Stimulated activated CD4-positive, alpha-beta T cell treated with anti-CD3 and anti-CD28 coated beads, Interleukin-12 subunit alpha, Interleukin-12 subunit beta, amount 100 ng/mL, for 24 hours (primary cell): ENCODE data around the gene MAP4K4.
"Not testable (repeated sequence)": the region's sequence is repeated elsewhere in the genome, so short reads cannot be mapped to it uniquely, and the experiment has no call there.

Experiments used
- DNase-seq, 2 experiments: peaks; one replicate each; pipeline ENCODE4 v3.0.0-alpha.2; 2020; ENCODE audit warnings: low read depth in 2 of 2

The MAP4K4 gene

DNA sequence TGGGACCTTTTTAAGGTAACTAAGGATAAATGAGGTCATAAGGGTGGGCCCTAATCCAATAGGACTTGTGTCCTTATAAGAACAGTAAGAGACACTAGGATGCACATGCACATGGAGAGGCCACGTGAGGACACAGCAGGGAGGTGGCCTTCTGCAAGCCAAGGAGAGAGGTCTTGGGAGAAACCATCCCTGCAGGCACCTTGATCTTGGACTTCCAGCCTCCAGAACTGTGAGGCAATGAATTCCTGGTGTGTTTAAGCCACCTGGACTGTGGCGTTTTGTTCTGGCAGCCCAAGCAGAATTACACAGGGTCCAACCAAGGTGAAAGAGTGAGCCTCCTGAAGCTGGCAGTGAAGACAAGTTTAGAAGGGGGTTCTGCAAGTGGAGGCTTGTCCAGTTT, 204.7 kb downstream of the MAP4K4 start:
- no peak for DNase-seq

DNA sequence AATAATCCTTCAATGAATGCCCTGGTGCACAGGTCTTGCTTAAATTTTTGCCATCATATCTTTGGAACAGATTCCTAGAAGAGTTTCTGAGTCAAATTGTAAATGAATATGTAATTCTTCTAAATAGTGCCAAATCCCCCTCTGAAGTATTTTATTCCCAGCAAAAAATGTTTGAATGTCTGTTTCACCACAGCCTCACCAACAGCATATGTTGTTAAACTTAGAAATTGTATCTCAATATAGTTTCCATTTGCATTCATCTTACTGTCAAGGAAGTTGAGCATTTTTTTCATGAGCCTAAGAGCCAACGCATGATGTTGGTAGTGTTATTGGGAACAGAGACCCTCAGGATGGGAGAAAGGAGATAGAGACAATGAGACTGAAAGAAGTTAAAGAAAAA, 207.4 kb downstream of the MAP4K4 start:
- no peak for DNase-seq

DNA sequence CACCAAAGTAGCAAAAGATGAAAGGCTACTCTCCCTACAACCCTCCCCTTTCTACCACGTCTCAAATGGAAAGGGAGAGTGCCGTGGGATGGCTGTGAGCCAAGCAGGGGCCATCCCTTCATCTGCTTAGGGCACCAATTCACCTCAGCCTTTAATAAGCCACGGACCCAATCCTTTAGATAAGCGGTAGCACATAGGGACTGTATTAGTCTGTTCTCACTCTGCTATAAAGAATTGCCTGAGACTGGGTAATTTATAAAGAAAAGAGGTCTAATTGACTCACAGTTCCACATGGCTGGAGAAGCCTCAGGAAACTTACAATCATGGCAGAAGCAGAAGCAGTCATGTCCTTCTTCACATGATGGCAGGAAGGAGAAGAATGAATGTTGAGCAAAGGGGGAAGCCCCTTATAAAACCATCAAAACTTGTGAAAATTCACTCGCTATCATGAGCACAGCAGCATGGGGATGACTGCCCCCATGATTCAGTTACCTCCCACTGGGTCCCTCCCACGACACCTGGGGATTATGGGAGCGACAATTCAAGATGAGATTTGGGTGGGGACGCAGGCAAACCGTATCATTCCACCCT, 208.3 kb downstream of the MAP4K4 start:
- DNase-seq, result no peak

DNA sequence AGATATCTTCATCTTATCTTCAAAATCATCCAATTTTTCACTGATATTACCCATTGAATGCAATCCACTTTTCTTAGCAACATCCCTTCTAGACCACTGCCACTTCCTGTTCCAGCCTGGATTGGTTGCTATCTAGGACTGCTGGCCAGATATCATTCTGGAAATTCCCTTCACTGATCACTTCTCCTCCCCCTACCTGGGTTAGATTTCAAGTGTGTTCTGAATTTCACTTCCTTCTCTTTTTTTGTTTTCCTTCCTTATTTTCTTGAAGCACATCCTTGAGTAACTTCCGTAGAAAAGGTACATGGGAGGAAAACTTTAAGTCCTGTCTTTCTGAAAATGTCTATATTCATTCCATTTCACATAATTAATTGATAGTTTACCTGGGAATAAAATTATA, 212.3 kb downstream of the MAP4K4 start:
- DNase-seq, result no peak

DNA sequence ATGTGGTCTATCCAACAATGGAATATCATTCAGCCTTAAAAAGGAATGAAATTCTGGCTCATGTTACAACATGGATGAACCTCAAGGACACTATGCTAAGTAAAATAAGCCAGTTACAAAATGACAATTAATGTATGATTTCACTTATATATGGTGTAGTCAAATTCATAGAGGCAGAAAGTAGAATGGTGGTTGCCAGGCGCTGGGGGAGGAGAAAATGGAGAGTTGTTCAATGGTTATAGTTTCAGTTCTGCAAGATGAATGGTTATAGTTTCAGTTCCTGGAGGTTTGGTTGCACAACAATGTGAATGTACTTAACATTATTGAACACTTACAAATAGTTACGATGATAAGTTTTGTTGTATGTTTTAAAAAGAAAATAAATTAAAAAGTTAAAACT, 215.0 kb downstream of the MAP4K4 start:
- DNase-seq, result peak in 1 of 2 experiments; percentile 15

DNA sequence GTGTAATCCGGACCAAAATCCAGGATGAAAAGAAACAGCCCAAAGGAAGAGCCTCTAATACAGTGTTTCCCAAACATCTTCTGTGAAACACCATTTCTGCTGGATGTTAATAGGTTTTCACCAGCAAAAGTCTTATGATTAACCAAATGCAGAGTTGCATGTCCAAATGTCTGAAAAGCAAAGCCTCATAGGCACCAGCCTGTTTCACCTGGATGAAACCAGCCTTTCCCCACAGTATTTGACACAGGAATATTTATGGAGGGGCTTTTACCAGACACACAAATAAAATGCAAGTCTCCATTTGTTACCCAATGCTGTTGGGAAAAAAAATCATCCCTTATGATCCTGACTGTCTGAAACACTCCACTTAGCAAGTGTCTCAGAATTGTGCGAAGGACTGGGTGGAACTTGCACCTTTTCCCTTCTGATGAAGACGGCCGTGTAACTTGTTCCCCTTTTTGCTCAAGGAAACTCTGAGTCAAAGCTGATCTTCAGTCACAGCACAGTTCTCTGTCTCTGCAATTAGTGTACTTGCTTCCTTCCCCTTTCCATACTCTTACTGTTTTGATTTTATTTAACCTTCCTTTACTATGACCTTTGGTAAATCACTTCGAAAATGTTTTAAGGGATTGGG, 223.9 kb downstream of the MAP4K4 start:
- no peak for DNase-seq

DNA sequence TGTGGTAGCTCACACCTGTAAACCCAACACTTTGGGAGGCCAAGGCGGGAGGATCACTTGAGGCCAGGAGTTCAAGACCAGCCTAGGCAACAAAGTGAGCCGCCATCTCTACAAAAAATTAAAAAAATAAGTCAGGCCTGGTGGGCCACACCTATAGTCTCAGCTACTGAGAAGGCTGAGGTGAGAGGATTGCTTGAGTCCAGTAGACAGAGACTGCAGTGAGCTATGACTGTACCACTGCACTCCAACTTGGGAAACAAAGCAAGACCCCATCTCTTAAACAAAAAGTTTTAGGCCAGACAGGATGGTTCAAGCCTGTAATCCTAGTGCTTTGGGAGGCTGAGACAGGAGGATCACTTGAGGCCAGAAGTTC, 224.4 kb downstream of the MAP4K4 start:
- no peak for DNase-seq

DNA sequence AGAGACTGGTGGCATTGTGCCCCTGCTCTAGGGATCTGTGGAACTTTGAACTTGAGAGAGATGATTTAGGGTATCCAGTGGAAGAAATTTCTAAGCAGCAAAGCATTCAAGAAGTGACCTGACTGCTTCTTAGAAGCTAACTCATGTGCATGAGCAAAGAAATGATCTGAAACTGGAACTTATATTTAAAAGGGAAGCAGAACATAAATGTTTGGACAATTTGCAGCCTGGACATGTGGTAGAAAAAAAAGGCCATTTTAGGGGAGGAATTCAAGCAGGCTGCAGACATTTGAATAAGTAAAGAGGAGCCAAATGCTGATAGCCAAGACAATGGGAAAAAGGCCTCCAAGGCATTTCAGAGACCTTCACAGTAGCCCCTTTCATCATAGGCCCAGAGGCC, 226.8 kb downstream of the MAP4K4 start:
- DNase-seq, result not testable (repeated sequence)

DNA sequence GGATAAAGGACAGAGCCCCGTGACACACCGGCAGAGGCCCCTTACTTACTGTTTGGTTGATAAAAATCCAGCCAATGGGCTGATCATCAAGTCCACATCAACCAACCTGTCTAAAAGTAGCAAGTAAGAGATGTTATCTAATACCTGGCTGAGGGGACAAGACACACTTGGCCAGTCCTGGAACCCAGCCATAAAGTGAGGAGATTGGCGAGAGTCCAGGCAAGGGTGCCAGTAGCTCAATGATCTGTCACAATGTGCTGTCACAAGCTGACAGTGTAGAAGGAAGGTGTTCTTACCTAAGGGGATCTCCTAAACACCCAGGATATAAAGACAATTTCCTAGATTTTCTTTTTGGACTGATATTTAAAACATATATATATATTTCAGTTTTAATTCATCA, 232.5 kb downstream of the MAP4K4 start:
- DNase-seq, result no peak

DNA sequence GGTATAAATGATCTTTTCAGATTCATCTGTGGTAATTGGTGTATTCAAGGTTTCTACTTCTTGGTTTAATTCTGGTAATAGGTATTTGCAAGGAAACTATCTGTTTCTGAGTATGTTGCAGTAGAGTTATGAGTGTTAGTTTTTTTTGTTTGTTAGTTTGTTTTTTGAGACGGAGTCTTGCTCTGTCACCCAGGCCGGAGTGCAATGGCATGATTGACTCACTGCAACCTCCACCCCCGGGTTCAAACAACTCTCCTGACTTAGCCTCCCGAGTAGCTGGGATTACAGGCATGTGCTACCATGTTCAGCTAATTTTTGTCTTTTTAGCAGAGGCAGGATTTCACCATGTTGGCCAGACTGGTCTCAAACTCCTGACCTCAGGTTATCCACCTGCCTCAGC, 233.3 kb downstream of the MAP4K4 start:
- DNase-seq, result no peak

DNA sequence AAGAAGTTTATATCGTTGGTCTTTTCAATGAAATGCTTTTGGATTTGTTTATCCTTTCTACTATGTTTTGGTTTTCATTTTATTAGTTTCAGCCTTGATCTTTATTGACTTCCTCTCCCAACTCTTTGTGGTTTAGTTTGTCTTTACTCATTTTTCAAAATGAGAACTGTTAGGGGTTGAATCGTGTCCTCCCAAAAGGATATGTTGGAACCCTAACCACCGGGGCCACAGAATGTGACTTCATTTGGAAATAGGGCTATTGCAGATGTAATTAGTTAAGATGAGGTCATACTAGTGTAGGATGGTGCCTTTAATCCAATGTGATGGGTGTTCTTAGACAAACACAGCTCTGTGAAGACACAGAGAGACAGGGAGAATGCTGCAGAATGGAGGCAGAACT, 233.9 kb downstream of the MAP4K4 start:
- DNase-seq, result no peak

DNA sequence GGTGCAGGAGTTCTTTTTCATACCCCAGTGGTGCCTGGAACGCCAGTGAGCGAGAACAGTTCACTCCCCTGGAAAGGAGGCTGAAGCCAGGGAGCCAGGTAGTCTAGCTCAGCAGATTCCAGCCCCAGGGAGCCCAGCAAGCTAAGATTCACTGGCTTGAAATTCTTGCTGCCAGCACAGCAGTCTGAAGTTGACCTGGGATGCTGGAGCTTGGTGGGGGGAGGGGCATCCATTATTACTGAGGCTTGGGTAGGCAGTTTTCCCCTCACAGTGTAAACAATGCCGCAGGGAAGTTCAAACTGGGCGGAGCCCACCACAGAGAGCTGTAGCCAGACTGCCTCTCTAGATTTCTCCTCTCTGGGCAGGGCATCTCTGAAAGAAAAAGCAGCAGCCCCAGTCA, 238.3 kb downstream of the MAP4K4 start:
- DNase-seq, result not testable (repeated sequence)

DNA sequence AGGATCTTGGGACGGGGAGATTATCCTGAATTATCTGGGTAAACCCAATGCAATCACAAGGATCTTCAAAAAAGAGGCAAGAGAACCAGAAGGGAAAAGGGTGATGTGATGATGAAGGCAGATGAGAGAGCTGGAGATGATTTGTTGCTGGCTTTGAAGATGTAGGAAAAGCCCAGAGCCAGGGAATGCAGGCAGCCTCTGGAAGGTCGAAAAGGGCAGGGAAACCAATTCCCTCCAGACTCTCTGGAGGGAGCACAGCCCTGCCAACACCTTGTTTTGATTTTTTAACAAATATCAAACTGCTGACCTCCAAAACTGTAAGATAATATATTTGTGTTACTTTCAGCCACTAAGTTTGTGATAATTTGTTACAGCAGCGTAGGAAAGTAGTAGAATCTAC, 245.3 kb downstream of the MAP4K4 start:
- no peak for DNase-seq
